LNCAP (cell line): ENCODE data around the gene ABCA13.

Experiments used
- TF ChIP-seq, protein P1 (sequence below): fragments of 450-650 bp; IDR thresholded peaks from 2 replicates; pipeline ENCODE4 v1.5.1; 2017; ENCODE audit warnings: mild to moderate bottlenecking

The ABCA13 gene

DNA sequence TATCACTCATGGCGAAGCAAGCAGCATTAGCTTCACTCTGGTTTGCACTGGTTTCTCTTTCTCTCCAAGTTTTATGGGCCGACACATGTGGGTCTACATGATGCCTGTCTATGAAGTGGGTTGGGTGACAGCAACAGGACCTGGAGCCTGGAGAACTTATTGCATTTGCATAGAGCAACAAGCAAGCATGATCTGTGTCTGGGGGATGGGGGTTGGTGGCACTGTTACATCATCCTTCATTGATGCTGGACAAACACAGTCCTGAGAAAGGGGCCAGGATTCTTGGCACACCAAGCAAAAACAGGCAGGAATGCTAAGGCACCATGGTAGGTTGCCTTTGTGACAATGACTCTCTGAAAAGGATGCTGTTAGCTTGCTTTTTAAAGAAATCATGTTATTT, 486.9 kb downstream of the ABCA13 start:
- TF ChIP-seq, protein P1, sequence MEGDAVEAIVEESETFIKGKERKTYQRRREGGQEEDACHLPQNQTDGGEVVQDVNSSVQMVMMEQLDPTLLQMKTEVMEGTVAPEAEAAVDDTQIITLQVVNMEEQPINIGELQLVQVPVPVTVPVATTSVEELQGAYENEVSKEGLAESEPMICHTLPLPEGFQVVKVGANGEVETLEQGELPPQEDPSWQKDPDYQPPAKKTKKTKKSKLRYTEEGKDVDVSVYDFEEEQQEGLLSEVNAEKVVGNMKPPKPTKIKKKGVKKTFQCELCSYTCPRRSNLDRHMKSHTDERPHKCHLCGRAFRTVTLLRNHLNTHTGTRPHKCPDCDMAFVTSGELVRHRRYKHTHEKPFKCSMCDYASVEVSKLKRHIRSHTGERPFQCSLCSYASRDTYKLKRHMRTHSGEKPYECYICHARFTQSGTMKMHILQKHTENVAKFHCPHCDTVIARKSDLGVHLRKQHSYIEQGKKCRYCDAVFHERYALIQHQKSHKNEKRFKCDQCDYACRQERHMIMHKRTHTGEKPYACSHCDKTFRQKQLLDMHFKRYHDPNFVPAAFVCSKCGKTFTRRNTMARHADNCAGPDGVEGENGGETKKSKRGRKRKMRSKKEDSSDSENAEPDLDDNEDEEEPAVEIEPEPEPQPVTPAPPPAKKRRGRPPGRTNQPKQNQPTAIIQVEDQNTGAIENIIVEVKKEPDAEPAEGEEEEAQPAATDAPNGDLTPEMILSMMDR: no peak

DNA sequence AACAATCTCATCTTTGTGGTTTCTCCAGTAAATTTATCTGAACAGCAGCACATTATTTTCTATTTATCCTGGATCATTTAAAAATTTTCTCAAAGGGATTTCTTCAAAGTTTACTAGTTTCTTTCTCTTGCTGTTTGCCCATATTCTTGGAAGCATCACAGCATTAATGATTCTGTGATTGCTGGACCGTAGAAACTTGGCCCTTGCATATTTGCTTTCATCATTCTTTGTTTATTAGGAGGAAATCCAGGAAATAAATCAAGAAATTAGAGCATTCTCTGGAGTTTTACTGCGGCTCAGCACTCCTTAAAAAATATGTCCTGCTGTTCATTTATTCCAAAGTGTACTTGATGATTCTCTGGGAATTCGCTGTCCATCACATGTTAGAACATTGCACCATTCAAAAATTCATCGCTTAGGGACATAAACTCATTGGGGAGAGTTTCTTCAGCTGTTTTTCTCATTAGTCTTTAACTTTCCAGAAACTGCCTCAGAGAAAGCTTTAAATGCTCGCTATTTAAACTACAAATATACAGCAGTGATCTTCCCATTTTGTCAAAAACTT, 489.1 kb downstream of the ABCA13 start:
- TF ChIP-seq, protein P1: no peak

DNA sequence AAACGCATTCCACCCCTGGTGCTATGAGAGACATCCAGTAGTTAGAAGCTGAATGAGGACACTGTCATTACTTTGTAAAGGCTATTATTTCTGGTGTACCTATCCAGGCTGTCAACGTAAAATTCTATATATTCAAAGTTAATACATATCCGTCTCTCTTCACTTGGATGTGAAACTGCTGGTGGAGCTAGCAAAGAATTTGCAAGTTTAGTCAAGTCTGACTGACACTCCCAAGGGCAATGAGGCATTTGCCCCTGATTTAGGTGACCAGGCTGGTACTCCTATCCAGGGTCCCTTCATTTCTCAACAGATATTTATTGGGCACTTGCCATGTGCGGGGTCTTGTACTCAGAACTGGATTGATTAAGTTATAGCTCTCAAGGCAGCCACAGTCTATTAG, 493.0 kb downstream of the ABCA13 start:
- TF ChIP-seq, protein P1: no peak

DNA sequence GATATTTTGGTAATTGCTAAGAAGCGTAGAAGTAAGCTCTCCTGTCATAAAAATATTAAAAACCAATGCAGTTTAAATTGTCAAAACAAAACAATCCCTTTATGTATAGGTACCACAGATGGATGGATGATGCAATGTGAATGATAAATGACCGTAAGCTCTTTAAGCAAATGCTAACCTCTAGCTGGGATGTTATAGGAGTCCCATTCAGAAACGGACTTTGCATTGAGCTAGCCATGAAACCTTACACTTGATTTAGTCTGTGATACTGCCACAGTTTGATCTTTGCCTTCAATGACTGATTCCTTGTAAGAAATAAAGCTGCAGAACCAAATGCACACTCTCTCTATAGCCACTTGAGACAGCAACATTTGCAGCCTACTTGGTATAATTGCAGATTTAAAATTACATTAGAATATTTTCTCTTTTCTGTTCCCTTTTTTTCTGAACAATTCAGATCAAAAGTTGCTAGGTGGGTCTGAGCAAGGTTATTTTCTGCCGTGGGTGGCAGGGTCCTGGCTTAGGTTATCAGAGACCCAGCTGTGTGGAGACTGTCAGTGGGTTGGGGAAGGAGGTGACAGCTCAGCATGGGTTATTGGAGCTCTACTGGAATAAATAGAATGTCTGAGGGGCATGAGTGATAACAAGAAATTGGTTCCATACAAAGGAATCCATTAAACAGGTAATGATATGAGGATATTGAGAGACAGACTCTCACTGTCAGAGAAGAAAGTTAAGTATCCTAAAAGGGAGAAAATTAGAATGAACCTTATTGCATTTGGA, 494.3 kb downstream of the ABCA13 start:
- TF ChIP-seq, protein P1: no peak

DNA sequence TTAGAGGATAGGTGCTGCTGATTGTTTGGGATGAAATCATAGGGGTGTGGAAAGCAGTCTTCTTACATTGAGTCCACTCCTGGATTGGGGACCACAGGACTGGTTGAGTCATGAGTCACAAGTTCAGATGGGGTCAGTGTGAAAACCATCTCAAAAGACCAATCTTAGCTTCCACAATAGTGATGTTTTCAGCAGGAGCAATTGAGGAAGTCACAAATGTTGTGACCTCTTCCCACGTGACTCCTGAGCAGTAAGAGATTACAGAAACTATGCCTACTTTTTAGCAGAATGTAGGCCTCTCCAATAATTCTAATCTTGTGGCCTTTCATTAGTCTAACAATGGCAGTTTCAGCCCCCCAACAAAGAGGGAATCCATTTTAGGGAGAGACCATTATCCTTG, 496.1 kb downstream of the ABCA13 start:
- TF ChIP-seq, protein P1: no peak

DNA sequence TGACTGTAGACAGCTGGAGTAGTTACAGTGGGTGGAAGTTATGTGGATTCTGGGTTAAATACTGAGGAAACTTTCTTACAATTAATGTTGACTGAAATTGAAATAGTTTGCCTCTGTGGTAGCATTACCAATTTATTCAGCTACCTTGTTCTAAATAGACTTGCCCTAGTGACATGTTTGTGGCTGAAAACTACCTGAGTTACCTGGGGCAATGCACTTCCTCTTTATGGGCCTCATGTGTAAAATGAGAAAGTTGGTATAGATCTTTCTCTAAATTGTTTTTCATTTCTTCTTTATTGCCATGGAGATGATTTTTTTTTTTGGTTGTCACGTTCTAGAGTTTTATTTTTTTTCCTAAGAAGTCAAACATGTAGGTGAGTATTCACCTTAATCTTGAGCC, 500.4 kb downstream of the ABCA13 start:
- TF ChIP-seq, protein P1: no peak

DNA sequence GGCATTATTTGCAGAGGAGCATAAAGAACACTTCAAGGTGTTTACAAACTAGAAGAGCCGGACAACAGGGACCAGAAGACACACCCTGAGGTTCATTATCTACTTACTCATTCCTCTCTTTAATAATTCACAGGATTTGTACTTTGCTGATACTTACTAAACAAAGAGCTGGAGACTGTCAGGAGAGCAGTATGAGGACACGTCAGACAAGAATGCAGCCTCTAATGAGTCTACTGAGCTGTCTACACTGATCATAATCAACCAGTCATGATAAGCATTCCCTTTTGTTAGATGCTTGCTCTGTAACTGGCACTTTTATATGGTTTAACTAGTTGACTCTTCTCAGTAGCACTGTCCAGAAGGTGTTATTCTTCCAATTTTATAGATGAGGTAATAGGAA, 509.7 kb downstream of the ABCA13 start:
- TF ChIP-seq, protein P1: no peak
